Measurements from ENCODE around the gene TBRG4.

GRCh38 chr7:45145881-45146280 lies 34.4 kb upstream of the TBRG4 start:
- TF ChIP-seq, protein P1, sequence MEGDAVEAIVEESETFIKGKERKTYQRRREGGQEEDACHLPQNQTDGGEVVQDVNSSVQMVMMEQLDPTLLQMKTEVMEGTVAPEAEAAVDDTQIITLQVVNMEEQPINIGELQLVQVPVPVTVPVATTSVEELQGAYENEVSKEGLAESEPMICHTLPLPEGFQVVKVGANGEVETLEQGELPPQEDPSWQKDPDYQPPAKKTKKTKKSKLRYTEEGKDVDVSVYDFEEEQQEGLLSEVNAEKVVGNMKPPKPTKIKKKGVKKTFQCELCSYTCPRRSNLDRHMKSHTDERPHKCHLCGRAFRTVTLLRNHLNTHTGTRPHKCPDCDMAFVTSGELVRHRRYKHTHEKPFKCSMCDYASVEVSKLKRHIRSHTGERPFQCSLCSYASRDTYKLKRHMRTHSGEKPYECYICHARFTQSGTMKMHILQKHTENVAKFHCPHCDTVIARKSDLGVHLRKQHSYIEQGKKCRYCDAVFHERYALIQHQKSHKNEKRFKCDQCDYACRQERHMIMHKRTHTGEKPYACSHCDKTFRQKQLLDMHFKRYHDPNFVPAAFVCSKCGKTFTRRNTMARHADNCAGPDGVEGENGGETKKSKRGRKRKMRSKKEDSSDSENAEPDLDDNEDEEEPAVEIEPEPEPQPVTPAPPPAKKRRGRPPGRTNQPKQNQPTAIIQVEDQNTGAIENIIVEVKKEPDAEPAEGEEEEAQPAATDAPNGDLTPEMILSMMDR (IDR thresholded peaks at IDR 0.05) = no peak
- no peak for TF ChIP-seq POLR2A (IDR thresholded peaks at IDR 0.05)
